Measurements from ENCODE around the gene TMEM255A.

DNA sequence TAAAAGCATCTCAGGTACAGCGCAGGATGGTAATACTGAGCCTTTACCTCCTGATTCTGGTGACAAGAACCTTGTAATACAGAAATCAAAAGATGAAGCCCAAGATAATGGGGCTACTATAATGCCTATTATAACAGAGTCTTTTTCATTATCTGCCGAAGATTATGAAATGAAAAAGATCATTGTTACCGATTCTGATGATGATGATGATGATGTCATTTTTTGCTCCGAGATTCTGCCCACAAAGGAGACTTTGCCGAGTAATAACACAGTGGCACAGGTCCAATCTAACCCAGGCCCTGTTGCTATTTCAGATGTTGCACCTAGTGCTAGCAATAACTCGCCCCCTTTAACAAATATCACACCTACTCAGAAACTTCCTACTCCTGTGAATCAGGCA, 57.5 kb downstream of the TMEM255A start:
- TF ChIP-seq, protein P1, sequence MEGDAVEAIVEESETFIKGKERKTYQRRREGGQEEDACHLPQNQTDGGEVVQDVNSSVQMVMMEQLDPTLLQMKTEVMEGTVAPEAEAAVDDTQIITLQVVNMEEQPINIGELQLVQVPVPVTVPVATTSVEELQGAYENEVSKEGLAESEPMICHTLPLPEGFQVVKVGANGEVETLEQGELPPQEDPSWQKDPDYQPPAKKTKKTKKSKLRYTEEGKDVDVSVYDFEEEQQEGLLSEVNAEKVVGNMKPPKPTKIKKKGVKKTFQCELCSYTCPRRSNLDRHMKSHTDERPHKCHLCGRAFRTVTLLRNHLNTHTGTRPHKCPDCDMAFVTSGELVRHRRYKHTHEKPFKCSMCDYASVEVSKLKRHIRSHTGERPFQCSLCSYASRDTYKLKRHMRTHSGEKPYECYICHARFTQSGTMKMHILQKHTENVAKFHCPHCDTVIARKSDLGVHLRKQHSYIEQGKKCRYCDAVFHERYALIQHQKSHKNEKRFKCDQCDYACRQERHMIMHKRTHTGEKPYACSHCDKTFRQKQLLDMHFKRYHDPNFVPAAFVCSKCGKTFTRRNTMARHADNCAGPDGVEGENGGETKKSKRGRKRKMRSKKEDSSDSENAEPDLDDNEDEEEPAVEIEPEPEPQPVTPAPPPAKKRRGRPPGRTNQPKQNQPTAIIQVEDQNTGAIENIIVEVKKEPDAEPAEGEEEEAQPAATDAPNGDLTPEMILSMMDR (IDR thresholded peaks at IDR 0.05; ENCODE audit: poor library complexity, severe bottlenecking): no peak
- TF ChIP-seq EZH2 (IDR thresholded peaks at IDR 0.05; ENCODE audit: borderline replicate concordance, insufficient read depth, low read length, poor library complexity, severe bottlenecking) (no peak), TAF1 (IDR thresholded peaks at IDR 0.05; ENCODE audit: low read depth) (no peak), POLR2AphosphoS5 (IDR thresholded peaks at IDR 0.05) (no peak), RAD21 (conservative IDR thresholded peaks at IDR 0.05) (no peak), EP300 (conservative IDR thresholded peaks at IDR 0.05; ENCODE audit: poor library complexity, severe bottlenecking) (no peak), SMC3 (conservative IDR thresholded peaks at IDR 0.05; ENCODE audit: poor library complexity) (no peak), MXI1 (conservative IDR thresholded peaks at IDR 0.05; ENCODE audit: poor library complexity, severe bottlenecking) (no peak)
- TF ChIP-seq, protein P2, sequence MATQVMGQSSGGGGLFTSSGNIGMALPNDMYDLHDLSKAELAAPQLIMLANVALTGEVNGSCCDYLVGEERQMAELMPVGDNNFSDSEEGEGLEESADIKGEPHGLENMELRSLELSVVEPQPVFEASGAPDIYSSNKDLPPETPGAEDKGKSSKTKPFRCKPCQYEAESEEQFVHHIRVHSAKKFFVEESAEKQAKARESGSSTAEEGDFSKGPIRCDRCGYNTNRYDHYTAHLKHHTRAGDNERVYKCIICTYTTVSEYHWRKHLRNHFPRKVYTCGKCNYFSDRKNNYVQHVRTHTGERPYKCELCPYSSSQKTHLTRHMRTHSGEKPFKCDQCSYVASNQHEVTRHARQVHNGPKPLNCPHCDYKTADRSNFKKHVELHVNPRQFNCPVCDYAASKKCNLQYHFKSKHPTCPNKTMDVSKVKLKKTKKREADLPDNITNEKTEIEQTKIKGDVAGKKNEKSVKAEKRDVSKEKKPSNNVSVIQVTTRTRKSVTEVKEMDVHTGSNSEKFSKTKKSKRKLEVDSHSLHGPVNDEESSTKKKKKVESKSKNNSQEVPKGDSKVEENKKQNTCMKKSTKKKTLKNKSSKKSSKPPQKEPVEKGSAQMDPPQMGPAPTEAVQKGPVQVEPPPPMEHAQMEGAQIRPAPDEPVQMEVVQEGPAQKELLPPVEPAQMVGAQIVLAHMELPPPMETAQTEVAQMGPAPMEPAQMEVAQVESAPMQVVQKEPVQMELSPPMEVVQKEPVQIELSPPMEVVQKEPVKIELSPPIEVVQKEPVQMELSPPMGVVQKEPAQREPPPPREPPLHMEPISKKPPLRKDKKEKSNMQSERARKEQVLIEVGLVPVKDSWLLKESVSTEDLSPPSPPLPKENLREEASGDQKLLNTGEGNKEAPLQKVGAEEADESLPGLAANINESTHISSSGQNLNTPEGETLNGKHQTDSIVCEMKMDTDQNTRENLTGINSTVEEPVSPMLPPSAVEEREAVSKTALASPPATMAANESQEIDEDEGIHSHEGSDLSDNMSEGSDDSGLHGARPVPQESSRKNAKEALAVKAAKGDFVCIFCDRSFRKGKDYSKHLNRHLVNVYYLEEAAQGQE (IDR thresholded peaks at IDR 0.05; ENCODE audit: borderline replicate concordance): no peak
